HUDEP-2 (cell line): ENCODE data around the gene SLC44A1.

ENCODE experiments used
- DNase-seq, 76 experiments: peaks; one replicate each; lab custom pipeline; 2025; ENCODE audit not compliant: unreplicated experiment in 76 of 76; lab: John Stamatoyannopoulos, UW

The SLC44A1 gene

DNA sequence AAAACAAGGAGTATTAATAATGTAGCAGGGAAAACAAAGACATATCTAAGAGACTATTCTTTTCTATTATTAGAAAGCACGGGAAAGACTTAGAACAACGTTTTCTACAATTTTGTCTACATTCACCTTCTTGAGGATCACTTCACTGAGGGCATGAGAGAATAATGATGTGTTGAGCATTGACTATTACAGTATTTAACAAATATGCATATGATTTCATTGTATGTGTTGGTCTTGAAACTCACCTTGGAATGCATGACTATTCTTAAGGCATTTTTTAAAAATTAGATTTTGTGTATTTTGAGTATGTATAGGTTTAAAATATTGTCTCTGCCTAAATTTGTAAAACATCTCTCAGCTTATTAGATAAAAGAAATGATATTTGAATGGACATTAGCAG, 204.6 kb downstream of the SLC44A1 start:
- DNase-seq = no peak

DNA sequence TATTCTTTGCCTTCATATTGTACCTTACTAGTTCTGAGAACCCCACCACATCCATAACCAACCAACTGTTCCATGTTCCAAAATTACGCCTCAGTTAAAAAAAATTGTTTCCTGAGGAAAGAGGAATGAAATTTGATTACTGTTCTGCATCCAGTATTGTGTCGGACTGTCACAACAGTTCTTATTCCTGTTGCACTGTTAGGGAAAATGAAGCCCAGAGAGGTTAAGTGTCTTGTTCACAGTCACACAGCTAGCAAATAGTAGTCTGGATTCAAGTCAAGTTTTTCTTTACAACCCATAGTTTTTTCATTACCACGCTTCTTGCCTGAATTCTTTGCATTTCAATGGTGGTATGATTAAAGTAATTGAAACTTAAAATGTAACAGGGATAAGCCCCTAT, 207.7 kb downstream of the SLC44A1 start:
- DNase-seq = no peak

DNA sequence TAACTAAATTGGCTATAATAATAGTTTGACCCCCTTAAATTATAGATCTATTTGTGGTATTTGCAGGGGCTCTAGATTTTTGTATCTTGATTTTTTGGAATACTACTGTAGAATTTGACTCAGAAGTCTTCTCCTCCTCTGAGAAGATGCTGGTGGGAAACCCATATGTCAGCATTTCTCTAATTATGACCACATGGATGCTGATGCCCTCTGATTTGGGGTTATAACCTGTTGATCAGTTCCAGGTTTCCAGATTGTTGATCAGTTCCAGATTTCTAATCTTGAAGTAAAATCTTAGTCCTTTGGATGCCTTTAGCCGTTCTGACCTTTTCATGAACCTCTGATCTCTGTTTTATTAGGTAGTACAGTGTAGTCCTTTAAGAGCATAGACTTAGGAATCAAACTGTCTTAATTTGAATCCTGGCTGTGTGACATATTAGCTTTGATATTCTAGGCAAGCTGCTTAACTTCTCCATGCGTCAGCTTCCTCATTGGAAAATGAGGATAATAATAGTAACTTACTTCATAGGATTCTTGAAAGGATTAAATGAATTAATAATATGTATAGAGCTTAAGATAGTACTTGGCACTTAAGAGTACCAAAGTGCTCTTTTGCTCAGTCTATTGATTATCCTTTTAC, 211.5 kb downstream of the SLC44A1 start:
- DNase-seq = no peak

DNA sequence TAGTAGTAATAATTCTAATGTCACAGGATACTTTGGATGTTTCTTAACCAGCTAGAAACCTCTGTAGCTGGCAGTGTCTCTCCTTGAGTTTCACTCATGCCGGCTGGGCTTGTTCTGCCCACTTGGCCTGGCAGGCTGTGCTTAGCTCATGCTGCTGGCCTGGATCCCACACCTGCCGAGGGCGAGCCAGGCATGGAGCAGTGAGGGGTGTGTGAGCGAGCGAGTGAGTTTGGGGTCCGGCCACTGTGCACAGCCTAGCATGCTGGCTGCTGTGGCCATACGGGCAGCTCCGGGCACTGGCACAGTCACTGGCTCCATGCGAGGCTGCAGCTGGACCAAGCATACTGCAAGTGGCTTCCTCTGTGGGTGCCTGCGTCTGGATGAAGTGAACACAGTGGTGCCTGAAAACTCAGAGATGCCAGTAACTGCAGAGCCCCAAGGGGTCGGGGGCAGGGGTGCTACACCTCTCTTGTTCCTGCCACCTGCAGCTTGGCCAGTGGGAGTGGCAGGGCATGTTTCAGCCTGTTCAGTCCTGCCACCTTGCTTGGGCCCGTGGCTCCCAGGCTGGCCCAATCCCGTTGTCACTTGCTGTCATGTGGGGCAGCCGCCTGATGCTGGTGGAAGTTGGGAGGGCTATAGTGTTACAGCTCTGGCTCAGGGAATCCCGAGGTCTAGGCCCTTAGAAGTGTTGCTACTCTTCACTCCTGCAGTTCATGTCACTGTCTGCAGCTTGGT, 213.3 kb downstream of the SLC44A1 start:
- DNase-seq = no peak

DNA sequence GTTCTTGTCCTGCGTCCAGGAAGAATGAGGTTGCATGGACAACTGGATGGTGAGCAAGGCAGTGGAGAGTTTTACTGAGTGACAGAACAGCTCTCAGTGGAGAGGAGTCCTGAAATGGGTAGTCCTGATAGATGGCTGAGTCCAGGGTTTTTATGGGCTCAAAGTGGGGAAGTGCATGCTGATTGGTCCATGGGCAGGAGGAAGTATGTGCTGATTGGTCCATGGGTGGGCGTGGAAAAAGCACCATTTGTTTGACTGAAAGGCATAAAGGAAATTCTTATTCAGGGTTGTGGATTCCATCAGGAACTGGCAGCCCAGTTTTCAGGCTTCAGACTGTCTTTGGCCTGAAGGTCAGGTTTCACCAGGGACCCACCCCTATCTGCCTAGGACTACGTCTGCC, 214.0 kb downstream of the SLC44A1 start:
- DNase-seq = peak in 11 of 76 experiments; percentile 2 to 39 (median 17)

DNA sequence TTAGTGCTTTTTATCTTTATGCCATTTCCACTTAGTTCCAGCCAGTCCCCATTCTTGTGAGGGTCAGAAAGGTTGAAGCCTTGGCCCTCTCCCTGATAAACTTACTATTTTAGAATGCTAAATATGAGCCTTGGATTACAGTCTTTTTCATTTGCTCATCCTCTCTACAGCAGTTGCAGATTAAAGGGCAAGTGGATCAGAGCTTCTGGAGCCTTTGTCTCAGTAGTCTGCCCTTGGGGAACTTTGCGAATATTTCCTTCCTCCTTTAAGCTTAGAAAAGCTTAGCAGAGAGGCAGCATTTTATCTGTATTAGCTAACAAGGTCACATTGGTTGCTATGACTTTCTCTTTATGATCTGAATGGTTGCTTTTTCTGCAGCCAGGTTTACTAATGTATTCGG, 214.9 kb downstream of the SLC44A1 start:
- DNase-seq = peak in 1 of 76 experiments; percentile 35

DNA sequence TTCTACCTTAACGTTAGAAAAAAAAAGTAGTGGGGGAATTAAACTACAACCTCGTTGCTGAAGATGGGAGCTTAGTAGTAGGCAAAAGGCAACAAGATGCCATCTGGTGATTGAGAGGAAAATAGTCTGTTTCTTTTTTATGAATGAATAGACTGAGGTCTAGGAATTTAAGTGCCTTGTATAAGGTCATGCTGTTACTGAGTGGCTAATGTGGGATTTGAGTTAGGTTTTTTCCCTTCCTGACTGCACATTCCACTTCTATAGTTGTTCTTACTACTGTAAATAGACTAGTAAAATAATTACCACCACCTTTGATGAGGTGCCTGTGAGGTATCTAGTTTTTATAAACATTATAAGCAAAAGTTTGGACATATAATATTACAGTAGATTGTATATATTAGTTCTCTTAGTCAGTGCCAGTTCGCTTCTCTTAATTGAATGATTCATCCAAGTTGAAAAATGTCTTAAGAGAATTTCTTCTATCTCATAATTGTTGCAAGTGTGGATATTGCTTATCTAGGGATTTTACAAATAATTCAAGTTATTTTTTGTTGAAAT, 222.5 kb downstream of the SLC44A1 start:
- no peak for DNase-seq

DNA sequence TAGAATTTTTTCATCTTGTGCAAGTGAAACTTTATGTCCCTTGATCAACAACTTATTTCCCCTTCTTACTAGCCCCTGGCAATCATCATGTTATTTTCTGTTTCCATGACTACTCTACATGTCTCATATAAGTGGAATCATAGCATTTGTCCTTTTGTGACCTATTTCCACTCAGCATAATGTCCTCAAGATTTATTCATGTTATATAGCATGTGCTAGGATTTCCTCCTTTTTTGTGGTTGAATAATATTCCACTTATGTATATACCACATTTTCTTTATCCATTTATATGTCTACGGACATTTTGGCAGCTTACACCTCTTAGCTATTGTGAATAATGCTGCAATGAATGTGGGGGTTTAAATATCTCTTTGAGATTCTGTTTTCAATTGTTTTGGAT, 224.4 kb downstream of the SLC44A1 start:
- DNase-seq = no peak

DNA sequence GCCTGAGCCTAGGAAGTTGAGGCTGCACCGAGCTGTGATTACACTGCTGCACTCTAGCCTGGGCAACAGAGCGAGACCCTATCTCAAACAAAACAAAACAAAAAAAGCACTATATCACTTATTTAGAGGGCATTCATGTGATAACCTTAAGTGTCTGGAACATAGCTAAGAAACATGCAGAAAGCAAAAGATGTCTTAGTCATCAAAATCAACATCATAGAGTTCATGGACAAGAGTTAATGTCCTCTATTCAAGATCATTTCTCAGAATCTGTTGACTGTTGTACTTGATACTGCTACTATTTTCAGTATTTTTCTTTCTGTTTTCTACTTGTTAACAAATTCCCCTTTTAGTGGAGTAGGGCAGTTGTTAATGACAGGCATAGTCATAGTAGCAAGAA, 228.8 kb downstream of the SLC44A1 start:
- DNase-seq = no peak

DNA sequence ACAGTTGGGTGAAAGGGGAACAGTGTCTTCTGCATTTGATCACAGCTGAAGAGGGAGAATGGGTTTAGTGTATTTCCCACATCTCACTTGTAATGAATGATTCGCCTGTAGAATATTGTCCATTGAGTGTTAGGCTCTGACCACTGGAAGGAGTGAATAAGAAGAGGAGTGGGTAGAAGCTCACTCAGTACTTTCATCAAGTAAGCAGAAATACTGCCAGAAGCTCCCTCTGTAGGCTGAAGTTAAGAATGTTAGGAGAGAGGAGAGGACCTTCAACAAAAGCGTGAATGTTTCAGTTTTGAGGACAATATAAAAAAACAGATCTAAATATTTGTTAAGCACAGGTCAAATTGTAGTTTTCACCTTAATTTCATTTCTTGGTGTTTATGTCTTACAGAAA, 230.9 kb downstream of the SLC44A1 start:
- DNase-seq = peak in 4 of 76 experiments; percentile 3 to 9 (median 4)

DNA sequence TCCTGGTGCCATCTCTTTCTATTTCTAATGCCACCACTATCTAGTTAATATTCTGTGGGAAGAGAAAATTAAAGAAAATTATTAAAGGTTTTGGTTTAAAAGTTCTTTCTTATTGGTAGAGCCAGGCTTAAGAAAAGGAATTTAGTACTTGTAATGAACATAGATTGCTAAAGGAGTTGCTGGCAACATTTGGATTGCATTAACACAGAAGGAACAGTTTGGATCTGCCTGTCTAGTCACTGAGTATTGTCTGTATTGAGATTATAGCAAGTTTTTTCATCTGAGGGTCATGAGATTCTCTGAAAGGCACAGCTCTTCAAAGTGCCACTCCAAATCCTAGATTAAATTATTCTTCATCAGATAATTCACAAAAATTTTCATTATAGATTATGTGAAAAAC, 235.4 kb downstream of the SLC44A1 start:
- DNase-seq = no peak

DNA sequence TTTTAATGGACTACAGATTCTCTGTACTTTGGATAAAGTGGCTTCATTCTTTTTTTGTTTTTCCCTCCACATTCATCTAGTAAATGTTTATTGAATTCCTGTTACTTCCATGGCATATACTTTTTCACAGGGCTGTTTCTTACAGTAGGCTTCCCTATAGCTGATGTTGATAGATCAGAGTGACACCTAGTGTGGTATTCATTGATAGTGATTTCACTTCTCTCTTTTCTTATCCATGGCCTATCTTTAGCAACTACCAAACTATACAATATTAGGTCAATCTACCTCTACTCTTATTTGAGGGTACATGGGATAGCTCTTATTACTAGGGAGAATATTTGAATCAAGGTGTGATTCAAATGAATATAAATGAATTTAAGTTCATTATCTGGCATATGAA, 239.2 kb downstream of the SLC44A1 start:
- peak in 1 of 76 experiments; percentile 4 for DNase-seq

DNA sequence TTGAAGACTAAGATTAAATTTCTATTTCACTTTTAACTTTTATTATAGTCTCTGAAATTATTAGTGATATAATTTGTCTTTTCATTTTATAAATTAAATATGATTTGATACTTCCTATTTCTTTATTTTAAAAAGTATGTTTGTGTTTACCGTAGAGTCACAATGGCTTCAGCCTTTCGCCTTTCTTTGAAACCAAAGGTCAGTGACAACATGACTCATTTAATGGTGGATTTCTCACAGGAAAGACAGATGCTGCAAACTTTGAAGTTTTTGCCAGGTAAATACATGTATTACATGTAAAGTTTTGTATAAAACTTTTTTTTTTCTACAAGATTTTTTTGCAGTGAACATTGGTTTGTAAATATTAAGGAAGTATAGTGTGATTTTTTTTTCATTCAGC, 239.8 kb downstream of the SLC44A1 start:
- DNase-seq = no peak

DNA sequence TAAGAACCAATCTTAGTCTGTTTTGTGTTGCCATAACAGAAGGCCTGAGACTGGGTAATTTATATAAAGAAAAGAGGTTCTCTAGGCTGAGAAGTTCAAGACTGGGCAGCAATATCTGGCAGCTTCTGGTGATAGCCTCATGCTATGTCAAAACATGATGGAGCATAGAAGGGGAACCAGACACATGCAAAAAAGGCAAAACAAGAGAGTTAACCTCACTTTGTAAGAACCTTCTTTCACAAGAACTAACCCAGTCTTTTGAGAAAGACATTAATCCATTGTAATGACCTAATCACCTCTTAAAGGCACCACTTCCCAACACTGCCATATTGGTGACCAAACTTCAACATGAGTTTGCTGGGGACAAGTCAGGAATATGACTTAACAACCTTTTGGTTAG, 240.7 kb downstream of the SLC44A1 start:
- DNase-seq = no peak
